Liver (tissue), 3 donors: ENCODE measurements around the gene KRT37.

ENCODE experiments used
- CTCF ChIP-seq: fragments of 150-350 bp; IDR thresholded peaks from 2 replicates; pipeline ENCODE4 v1.5.1; 2017; ENCODE audit warnings: improper control_type of control experiment, low read depth, low read length; ENCODE audit not compliant: missing input control
- EGR1 ChIP-seq, 2 donors: IDR thresholded peaks; 2 replicates each; pipeline ENCODE4 v1.6.1; 2016 to 2018; ENCODE audit warnings: antibody characterized with exemption in 2 of 2, low read depth in 2 of 2
- FOXA1 ChIP-seq: IDR thresholded peaks from 2 replicates; pipeline ENCODE4 v1.6.1; 2016; ENCODE audit warnings: antibody characterized with exemption
- GABPA ChIP-seq, 2 donors: IDR thresholded peaks in 1 of 2; conservative IDR thresholded peaks in 1 of 2; 2 replicates each; pipeline ENCODE4 v1.6.1; 2016; ENCODE audit warnings: antibody characterized with exemption in 2 of 2, mild to moderate bottlenecking in 1 of 2, moderate library complexity in 1 of 2
- JUND ChIP-seq, 2 donors: IDR thresholded peaks; 2 replicates each; pipeline ENCODE4 v1.6.1; 2016; ENCODE audit warnings: antibody characterized with exemption in 2 of 2
- NR2F2 ChIP-seq: IDR thresholded peaks from 2 replicates; pipeline ENCODE4 v1.6.1; 2016; ENCODE audit warnings: antibody characterized with exemption
- RAD21 ChIP-seq, 2 donors: IDR thresholded peaks; 2 replicates each; pipeline ENCODE4 v1.6.1; 2016; ENCODE audit warnings: antibody characterized with exemption in 2 of 2, mild to moderate bottlenecking in 2 of 2
- REST ChIP-seq: IDR thresholded peaks from 2 replicates; pipeline ENCODE4 v1.6.1; 2016; ENCODE audit warnings: antibody characterized with exemption, mild to moderate bottlenecking
- RXRA ChIP-seq, 2 donors: IDR thresholded peaks; 2 replicates each; pipeline ENCODE4 v1.6.1; 2017 to 2018; ENCODE audit warnings: antibody characterized with exemption in 2 of 2, mild to moderate bottlenecking in 1 of 2
- YY1 ChIP-seq: IDR thresholded peaks from 2 replicates; pipeline ENCODE4 v1.6.1; 2016; ENCODE audit warnings: antibody characterized with exemption, mild to moderate bottlenecking
- TF ChIP-seq, protein P1 (sequence below): IDR thresholded peaks from 2 replicates; pipeline ENCODE4 v1.6.1; 2016; ENCODE audit warnings: antibody characterized with exemption
- donor health status: healthy.
- donor health status: healthy.

DNA sequence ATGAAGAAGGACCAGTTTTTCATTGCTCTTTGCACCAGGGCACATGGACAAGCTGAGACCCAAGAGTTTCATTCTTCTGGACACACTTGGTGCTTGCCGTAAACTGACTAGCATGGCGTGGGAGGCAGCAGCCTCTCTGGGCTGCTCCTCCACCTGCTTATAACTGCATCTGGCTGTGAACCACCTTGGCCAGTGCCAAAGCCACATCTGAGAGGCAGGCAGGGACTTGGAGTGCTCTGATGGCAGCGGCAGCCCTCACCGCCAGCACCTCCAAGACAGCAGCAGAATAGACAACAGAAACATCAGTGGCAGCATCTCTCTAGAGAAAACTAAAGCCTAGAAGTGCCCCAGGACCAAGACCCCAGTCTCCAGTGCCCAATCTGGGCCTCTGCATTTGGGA is 4.7 kb downstream of the KRT37 start:
- TF ChIP-seq, protein P1, sequence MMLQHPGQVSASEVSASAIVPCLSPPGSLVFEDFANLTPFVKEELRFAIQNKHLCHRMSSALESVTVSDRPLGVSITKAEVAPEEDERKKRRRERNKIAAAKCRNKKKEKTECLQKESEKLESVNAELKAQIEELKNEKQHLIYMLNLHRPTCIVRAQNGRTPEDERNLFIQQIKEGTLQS = no peak
- no peak for TF ChIP-seq CTCF
- no peak for TF ChIP-seq RXRA (IDR thresholded peaks at IDR 0.05)
- TF ChIP-seq REST = no peak
- TF ChIP-seq GABPA (IDR thresholded peaks at IDR 0.05 in 1 of 2, conservative IDR thresholded peaks at IDR 0.05 in 1 of 2) = no peak
- no peak for TF ChIP-seq FOXA1
- no peak for TF ChIP-seq NR2F2
- TF ChIP-seq YY1 = no peak
- no peak for TF ChIP-seq EGR1 (IDR thresholded peaks at IDR 0.05; ENCODE audit: low read depth in 2 of 2)
- TF ChIP-seq JUND (IDR thresholded peaks at IDR 0.05) = no peak
- no peak for TF ChIP-seq RAD21 (IDR thresholded peaks at IDR 0.05)
